Measurements from ENCODE around the gene ZDHHC11.

Gene ZDHHC11

DNA sequence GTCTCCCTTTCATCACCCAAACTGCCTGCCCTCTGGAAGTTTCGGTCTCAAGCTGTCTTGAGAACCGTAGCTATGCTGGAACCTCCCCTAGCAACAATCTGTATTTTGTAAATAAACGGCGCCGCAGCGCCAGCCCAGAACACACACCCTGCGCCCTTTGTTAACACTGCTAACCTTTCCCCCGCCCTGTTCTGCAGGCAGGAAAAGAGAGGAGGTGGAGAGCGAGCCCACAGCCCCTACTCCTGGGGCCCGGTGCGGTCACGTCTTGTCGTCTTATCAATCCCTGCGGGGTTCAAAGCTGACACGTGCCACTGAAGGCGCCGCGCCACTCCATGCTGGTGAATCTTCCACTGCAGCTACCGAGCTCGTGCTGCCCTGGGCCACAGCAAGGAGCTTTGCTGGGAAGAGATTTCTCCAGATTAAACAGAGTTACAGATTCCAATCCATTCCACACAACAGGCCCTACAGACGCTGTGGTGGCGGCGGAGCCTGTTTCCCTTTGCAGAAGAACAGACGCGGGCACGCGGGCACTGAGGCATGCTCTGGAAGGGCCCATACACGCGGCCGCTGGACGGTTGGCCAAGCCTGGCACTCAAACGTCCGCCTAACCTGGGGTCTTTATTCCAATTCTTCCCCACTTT is 91.6 kb downstream of the ZDHHC11 start:
- H3K4me1 ChIP-seq (ENCODE audit: control insufficient read depth, low read length) = no peaks in the 10 kb centered on the region
- H3K27me3 ChIP-seq (ENCODE audit: control insufficient read depth, low read length) = no peaks in the 10 kb centered on the region

DNA sequence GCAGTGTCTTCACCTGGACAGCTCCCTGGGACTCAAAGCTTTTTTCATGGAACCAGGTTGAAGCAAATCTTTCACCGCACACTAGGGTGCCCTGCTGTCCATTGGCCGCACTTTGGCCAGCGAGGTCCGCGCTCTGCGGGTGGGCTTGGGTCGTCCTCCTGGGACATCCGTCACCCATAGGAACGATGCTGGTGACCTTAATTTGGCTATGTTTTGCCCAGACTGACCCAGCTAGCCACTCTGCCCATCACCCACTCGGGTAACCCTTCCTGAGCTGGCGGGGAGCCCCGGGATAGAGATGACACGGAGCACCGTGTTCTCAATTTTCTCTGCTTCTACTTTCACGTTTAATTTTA is 92.1 kb downstream of the ZDHHC11 start:
- H3K36me3 ChIP-seq (ENCODE audit: control insufficient read depth, low read length) = no peaks in the 10 kb centered on the region
- H3K4me2 ChIP-seq (ENCODE audit: low read length) = no peak overlapping the region
- H3K79me2 ChIP-seq (ENCODE audit: control insufficient read depth, low read length) = no peaks in the 10 kb centered on the region
- H4K20me1 ChIP-seq (ENCODE audit: control insufficient read depth, insufficient read depth, low read depth, low read length) = 0 out of 2 replicates have a peak, but pooled peaks cover 3% of the 10 kb centered on the region
- no peaks in the 10 kb centered on the region for H3K4me1 ChIP-seq (ENCODE audit: control insufficient read depth, low read length)
- no peak overlapping the region for H3K4me3 ChIP-seq (ENCODE audit: low read length)
- H3K27me3 ChIP-seq (ENCODE audit: control insufficient read depth, low read length) = no peaks in the 10 kb centered on the region
- no peak for TF ChIP-seq EZH2phosphoT487 (IDR thresholded peaks at IDR 0.05; ENCODE audit: borderline replicate concordance, low read length)
- TF ChIP-seq, protein P1, sequence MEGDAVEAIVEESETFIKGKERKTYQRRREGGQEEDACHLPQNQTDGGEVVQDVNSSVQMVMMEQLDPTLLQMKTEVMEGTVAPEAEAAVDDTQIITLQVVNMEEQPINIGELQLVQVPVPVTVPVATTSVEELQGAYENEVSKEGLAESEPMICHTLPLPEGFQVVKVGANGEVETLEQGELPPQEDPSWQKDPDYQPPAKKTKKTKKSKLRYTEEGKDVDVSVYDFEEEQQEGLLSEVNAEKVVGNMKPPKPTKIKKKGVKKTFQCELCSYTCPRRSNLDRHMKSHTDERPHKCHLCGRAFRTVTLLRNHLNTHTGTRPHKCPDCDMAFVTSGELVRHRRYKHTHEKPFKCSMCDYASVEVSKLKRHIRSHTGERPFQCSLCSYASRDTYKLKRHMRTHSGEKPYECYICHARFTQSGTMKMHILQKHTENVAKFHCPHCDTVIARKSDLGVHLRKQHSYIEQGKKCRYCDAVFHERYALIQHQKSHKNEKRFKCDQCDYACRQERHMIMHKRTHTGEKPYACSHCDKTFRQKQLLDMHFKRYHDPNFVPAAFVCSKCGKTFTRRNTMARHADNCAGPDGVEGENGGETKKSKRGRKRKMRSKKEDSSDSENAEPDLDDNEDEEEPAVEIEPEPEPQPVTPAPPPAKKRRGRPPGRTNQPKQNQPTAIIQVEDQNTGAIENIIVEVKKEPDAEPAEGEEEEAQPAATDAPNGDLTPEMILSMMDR (IDR thresholded peaks at IDR 0.05; ENCODE audit: low read depth, low read length, poor library complexity, severe bottlenecking) = no peak
- no peaks in the 10 kb centered on the region for H3K9me2 ChIP-seq (replicated peaks; ENCODE audit: control insufficient read depth, low read length)
- H3K9me3 ChIP-seq (ENCODE audit: control insufficient read depth, insufficient read depth, low read length) = no peaks in the 10 kb centered on the region
- H3F3A ChIP-seq (ENCODE audit: control insufficient read depth, insufficient read depth) = no peaks in the 10 kb centered on the region
- no peak overlapping the region for H3K27ac ChIP-seq (ENCODE audit: low read depth, low read length)

More for the DNA sequence above, 91.6 kb downstream of the ZDHHC11 start:
- no peak overlapping the region for H3K27ac ChIP-seq (ENCODE audit: low read depth, low read length)
- H3K79me2 ChIP-seq (ENCODE audit: control insufficient read depth, low read length) = no peaks in the 10 kb centered on the region
- no peaks in the 10 kb centered on the region for H3F3A ChIP-seq (ENCODE audit: control insufficient read depth, insufficient read depth)
- peaks cover 4% of the 10 kb centered on the region; the same call in 1 of the 2 replicates for H3K9me3 ChIP-seq (ENCODE audit: control insufficient read depth, insufficient read depth, low read length)
- no peak overlapping the region for H3K4me3 ChIP-seq (ENCODE audit: low read length)
- 0 out of 2 replicates have a peak, but pooled peaks cover 3% of the 10 kb centered on the region for H4K20me1 ChIP-seq (ENCODE audit: control insufficient read depth, insufficient read depth, low read depth, low read length)
- TF ChIP-seq, protein P1 (IDR thresholded peaks at IDR 0.05; ENCODE audit: low read depth, low read length, poor library complexity, severe bottlenecking) = no peak
- no peak for TF ChIP-seq EZH2phosphoT487 (IDR thresholded peaks at IDR 0.05; ENCODE audit: borderline replicate concordance, low read length)
- no peaks in the 10 kb centered on the region for H3K9me2 ChIP-seq (replicated peaks; ENCODE audit: control insufficient read depth, low read length)
- no peak overlapping the region for H3K4me2 ChIP-seq (ENCODE audit: low read length)
- H3K36me3 ChIP-seq (ENCODE audit: control insufficient read depth, low read length) = no peaks in the 10 kb centered on the region

DNA sequence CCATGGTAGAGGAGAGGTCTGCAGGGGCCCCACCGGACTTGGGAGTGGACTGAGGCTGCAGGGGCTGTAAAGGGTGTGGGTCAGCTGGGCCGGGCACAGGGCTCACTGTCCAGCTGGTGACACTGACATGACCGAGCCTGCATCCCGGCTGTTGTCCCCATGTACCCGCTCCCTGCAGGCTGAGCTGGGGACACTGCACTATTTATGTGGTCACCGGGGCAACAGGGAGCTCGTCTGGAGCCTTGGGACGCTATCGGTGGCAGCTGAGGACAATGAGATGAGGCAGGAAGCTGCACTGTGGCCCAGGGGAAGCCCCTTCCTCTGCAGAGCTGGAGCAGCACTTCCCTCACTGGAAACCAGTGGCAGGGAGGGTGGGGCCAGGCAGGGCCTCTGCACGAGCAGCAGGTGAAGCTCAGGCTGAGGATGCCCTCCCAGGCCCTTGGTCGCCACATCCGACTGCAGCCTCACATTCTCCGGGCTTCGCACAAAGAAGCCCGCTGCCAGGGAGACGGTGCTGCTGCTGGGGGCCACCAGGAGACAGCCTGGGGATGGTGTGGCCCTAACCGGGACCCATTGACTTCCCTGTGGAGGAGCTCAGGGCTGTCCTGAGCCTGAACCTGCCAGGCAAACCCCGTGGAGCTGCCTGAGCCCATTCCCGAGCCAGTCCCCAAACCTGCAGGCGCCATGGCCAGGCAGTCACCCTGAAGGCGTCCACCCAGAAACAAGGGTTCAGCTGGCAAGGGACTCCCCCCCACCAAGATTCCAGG is 92.7 kb downstream of the ZDHHC11 start:
- Histone ChIP-seq H4K20me1 (ENCODE audit: control insufficient read depth, insufficient read depth, low read depth, low read length) (0 out of 2 replicates have a peak, but pooled peaks cover 3% of the 10 kb centered on the region), H3K4me3 (ENCODE audit: low read length) (no peak overlapping the region), H3K27me3 (ENCODE audit: control insufficient read depth, low read length) (no peaks in the 10 kb centered on the region), H3K9me3 (ENCODE audit: control insufficient read depth, insufficient read depth, low read length) (no peaks in the 10 kb centered on the region), H3K4me1 (ENCODE audit: control insufficient read depth, low read length) (no peaks in the 10 kb centered on the region), H3K9me2 (replicated peaks; ENCODE audit: control insufficient read depth, low read length) (no peaks in the 10 kb centered on the region), H3K79me2 (ENCODE audit: control insufficient read depth, low read length) (no peaks in the 10 kb centered on the region), H3K27ac (ENCODE audit: low read depth, low read length) (no peak overlapping the region), H3F3A (ENCODE audit: control insufficient read depth, insufficient read depth) (no peaks in the 10 kb centered on the region), H3K4me2 (ENCODE audit: low read length) (no peak overlapping the region), H3K36me3 (ENCODE audit: control insufficient read depth, low read length) (no peaks in the 10 kb centered on the region)
- TF ChIP-seq EZH2phosphoT487 (IDR thresholded peaks at IDR 0.05; ENCODE audit: borderline replicate concordance, low read length) = no peak

All from DOHH2 (cell line).